ENCODE results near the gene RERE.

- TF ChIP-seq CTCF (IDR thresholded peaks at IDR 0.05), result no peak
- no peak for TF ChIP-seq POLR2A (IDR thresholded peaks at IDR 0.05)
Observed at GRCh38 chr1:8591569-8591968, 225.9 kb downstream of the RERE start.

Measured in heart left ventricle (tissue), 13 donors.